Measurements from ENCODE around the gene UBE2E2.
A peak's percentile ranks its signal among the peaks of the same experiment; 100 is the strongest.

The UBE2E2 gene

DNA sequence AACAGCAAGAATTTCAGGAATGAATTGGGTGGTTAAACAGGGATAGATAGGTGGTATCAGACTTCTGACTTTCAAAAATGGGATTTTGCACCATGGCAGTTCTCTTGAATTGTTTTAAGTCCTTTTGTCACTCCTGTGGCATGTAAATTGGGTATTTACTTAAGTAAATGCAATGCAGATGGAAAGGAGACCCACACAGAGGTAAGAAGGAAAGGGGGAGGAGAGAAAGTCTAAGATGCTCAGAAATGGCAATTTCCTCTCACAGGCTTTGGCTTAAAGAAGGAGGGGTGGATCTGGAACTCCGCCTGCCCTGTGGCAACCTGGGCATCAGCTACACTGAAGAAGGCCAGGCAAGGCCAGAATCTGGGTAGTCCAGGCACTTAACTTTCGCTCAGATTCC lies 405.5 kb downstream of the UBE2E2 start:
- H3K27me3 ChIP-seq (ENCODE audit: insufficient read depth, low read length) = no peaks in the 10 kb centered on the region
- no peaks in the 10 kb centered on the region for H4K20me1 ChIP-seq (ENCODE audit: insufficient read depth, low read length)
- no peak overlapping the region for H3K9ac ChIP-seq (ENCODE audit: low read length)
- no peaks in the 10 kb centered on the region for H3K9me3 ChIP-seq (ENCODE audit: low read length)
- H3K4me3 ChIP-seq (ENCODE audit: low read depth, low read length, poor library complexity, severe bottlenecking) = no peak overlapping the region
- H3K27ac ChIP-seq (ENCODE audit: low read depth, low read length, poor library complexity, severe bottlenecking) = no peak overlapping the region
- H3K4me2 ChIP-seq (ENCODE audit: low read length) = no peak overlapping the region
- H3K4me1 ChIP-seq (ENCODE audit: insufficient read depth, low read length, severe bottlenecking) = peaks cover 16% of the 10 kb centered on the region
- TF ChIP-seq, protein P1, sequence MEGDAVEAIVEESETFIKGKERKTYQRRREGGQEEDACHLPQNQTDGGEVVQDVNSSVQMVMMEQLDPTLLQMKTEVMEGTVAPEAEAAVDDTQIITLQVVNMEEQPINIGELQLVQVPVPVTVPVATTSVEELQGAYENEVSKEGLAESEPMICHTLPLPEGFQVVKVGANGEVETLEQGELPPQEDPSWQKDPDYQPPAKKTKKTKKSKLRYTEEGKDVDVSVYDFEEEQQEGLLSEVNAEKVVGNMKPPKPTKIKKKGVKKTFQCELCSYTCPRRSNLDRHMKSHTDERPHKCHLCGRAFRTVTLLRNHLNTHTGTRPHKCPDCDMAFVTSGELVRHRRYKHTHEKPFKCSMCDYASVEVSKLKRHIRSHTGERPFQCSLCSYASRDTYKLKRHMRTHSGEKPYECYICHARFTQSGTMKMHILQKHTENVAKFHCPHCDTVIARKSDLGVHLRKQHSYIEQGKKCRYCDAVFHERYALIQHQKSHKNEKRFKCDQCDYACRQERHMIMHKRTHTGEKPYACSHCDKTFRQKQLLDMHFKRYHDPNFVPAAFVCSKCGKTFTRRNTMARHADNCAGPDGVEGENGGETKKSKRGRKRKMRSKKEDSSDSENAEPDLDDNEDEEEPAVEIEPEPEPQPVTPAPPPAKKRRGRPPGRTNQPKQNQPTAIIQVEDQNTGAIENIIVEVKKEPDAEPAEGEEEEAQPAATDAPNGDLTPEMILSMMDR (IDR thresholded peaks at IDR 0.05; ENCODE audit: low read length) = no peak
- no peak for TF ChIP-seq EZH2 (IDR thresholded peaks at IDR 0.05; ENCODE audit: borderline replicate concordance, low read length)
- no peaks in the 10 kb centered on the region for H3K79me2 ChIP-seq (ENCODE audit: insufficient read depth, low read length)
- H2AFZ ChIP-seq (ENCODE audit: low read length) = no peak overlapping the region
- H3F3A ChIP-seq (ENCODE audit: insufficient read depth, low read length) = no peaks in the 10 kb centered on the region
- H3K9me2 ChIP-seq (ENCODE audit: low read depth, low read length) = no peaks in the 10 kb centered on the region
- H3K36me3 ChIP-seq (ENCODE audit: insufficient read depth, low read length) = no peaks in the 10 kb centered on the region

DNA sequence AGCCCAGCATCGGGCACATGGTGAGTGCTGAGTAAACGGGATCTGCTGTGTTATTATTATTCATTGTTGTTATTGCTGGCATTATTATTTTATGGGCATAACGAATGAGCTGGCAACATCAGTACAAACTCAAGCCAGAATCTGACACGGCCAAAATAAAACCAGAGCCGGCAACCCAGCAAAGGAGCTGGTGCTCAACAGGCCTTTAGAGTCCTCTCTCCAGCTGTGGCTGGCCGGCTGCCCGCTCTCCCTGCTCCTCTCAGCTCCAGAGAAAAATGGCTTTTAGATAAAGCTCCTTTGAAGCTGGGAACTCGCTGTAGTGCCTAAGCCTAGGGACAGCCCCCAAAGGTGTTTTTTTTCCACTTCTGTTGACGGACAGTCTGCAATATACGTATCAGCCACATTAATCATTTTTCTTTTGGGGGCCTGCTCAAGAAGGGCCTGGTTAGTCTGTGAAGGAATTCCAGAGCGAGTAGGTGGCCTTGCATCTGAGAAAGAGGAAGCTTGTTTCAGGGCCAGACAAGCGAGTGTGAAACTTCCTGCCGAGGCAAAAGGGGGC lies 408.7 kb downstream of the UBE2E2 start:
- no peak overlapping the region for H3K27ac ChIP-seq (ENCODE audit: low read depth, low read length, poor library complexity, severe bottlenecking)
- H3K4me3 ChIP-seq (ENCODE audit: low read depth, low read length, poor library complexity, severe bottlenecking) = no peak overlapping the region

DNA sequence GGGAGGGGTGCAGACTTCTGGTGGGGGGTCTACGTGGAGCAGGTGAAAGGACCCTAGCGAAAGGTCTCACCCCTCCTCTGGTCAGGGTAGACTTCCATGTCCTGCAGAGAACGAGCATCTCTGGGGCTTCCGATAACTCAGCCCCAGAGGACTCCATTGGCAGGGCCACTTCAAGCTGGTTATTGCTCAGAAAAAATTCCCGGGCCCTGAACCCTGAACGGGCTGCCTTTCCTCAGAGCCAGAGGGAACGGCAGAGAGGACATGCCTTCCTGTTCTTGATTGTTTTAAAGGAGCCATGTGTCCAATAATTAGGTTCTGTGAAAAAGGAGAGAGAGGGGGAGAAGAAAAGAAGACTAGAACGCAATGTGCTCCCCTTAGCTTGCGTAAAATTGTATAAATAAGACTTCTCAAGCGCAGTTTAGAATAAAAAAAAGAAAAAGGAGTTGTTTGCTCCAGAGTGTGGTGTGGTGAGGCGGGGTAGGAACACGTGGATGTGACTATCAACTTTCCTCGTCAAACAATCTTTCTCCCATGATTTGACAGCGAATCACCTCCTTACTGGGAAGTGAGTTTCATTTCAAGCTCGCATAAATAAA lies 409.3 kb downstream of the UBE2E2 start:
- no peaks in the 10 kb centered on the region for H3K27me3 ChIP-seq (ENCODE audit: insufficient read depth, low read length)
- no peak overlapping the region for H3K27ac ChIP-seq (ENCODE audit: low read depth, low read length, poor library complexity, severe bottlenecking)
- no peaks in the 10 kb centered on the region for H3K36me3 ChIP-seq (ENCODE audit: insufficient read depth, low read length)
- no peaks in the 10 kb centered on the region for H3K9me3 ChIP-seq (ENCODE audit: low read length)
- no peaks in the 10 kb centered on the region for H4K20me1 ChIP-seq (ENCODE audit: insufficient read depth, low read length)
- TF ChIP-seq, protein P1 (IDR thresholded peaks at IDR 0.05; ENCODE audit: low read length) = no peak
- no peak for TF ChIP-seq EZH2 (IDR thresholded peaks at IDR 0.05; ENCODE audit: borderline replicate concordance, low read length)
- H3K79me2 ChIP-seq (ENCODE audit: insufficient read depth, low read length) = no peaks in the 10 kb centered on the region
- no peaks in the 10 kb centered on the region for H3K9me2 ChIP-seq (ENCODE audit: low read depth, low read length)
- H3F3A ChIP-seq (ENCODE audit: insufficient read depth, low read length) = no peaks in the 10 kb centered on the region
- 0 out of 2 replicates have a peak overlapping the region, but pooled peaks have one; percentile 26 for H3K4me2 ChIP-seq (ENCODE audit: low read length)
- H3K4me1 ChIP-seq (ENCODE audit: insufficient read depth, low read length, severe bottlenecking) = peaks cover 22% of the 10 kb centered on the region
- no peak overlapping the region for H3K9ac ChIP-seq (ENCODE audit: low read length)
- H2AFZ ChIP-seq (ENCODE audit: low read length) = no peak overlapping the region
- H3K4me3 ChIP-seq (ENCODE audit: low read depth, low read length, poor library complexity, severe bottlenecking) = no peak overlapping the region

More for the DNA sequence above, 408.7 kb downstream of the UBE2E2 start:
- H3K9ac ChIP-seq (ENCODE audit: low read length) = no peak overlapping the region
- H3K36me3 ChIP-seq (ENCODE audit: insufficient read depth, low read length) = no peaks in the 10 kb centered on the region
- H3F3A ChIP-seq (ENCODE audit: insufficient read depth, low read length) = no peaks in the 10 kb centered on the region
- H3K9me2 ChIP-seq (ENCODE audit: low read depth, low read length) = no peaks in the 10 kb centered on the region
- peak overlapping the region; percentile 26; the same call in 1 of the 2 replicates for H3K4me2 ChIP-seq (ENCODE audit: low read length)
- TF ChIP-seq EZH2 (IDR thresholded peaks at IDR 0.05; ENCODE audit: borderline replicate concordance, low read length) = no peak
- TF ChIP-seq, protein P1 (IDR thresholded peaks at IDR 0.05; ENCODE audit: low read length) = no peak
- H2AFZ ChIP-seq (ENCODE audit: low read length) = no peak overlapping the region
- H3K9me3 ChIP-seq (ENCODE audit: low read length) = no peaks in the 10 kb centered on the region
- no peaks in the 10 kb centered on the region for H3K27me3 ChIP-seq (ENCODE audit: insufficient read depth, low read length)
- no peaks in the 10 kb centered on the region for H3K79me2 ChIP-seq (ENCODE audit: insufficient read depth, low read length)
- H4K20me1 ChIP-seq (ENCODE audit: insufficient read depth, low read length) = no peaks in the 10 kb centered on the region
- peaks cover 22% of the 10 kb centered on the region for H3K4me1 ChIP-seq (ENCODE audit: insufficient read depth, low read length, severe bottlenecking)
